Central memory CD4-positive, alpha-beta T cell (primary cell): ENCODE measurements around the gene PIEZO1.

Experiments
- DNase-seq: peaks from one replicate; pipeline ENCODE4 v3.0.0; 2022

PIEZO1 gene

DNA sequence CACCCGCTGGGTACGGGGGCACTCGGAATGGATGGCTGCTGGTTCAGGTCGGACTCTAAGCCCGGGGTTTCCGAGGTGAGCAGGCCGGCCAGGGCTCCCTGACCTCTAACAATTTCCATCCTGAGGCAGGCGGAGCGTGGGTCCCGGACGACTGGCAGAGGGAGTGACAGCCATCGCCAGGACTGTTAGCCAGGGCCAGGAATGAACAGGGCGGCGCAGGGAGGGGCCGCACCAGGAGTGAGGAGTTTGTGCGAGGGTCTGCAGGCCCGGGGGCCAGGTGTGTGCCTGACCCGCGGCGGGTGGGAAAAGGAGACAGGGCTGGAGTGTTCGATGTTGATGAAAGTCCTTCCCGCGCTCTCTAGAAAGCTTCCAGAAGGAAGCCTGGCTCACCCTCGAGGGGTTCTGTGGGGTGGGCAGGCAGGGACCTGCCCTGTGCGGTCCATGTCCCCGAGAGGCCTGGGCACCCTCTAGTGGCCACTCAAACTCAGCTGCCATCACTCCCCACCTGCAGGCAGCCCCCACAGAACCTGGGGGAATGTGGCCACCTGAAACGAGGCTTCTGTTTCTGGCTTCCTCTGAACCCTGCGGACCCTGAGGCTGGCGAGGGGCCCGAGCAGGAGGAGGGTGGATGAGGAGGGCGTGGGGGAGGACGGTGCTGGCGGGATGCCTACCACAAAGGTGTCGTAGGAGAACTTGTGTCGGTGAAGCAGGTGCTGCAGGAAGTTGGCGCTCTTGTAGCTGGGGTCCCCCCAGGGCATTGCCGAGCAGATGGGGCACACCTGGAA is 87.0 kb downstream of the PIEZO1 start:
- no peak for DNase-seq

DNA sequence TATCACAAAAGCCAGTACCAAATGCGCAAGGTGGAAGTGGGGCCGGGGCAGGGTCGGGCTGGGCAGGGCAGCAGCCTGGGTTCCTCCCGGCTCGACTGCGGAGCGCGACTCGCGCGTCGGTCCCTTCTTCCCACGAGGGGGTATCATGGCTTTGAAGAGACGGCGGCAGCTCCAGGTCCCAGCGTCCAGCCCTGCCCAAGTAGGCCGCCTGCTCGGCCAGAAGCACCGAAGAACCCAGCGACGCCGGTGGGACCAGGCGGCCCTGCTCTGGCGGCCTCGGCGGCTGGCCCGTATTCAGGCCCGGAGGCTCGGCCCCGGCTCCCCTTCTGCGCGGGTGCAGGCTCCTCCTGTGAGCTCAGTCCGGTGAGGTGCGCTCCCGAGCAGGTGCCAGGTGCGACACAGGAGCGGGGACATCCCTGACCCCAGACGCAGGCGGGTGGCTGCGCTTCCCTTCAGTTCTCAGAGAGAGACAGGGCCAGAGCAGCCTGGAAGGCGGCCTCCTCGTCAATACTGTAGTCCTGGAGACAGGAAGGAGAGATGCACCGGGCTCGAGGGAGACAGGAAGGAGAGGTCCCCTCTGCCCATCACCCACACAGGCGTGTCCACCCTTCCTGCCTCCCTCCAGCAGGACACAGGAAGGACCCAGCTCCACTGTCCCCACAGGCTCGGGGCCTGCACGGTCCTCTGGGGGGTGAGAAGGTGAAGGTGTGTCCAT is 87.7 kb downstream of the PIEZO1 start:
- DNase-seq: no peak

DNA sequence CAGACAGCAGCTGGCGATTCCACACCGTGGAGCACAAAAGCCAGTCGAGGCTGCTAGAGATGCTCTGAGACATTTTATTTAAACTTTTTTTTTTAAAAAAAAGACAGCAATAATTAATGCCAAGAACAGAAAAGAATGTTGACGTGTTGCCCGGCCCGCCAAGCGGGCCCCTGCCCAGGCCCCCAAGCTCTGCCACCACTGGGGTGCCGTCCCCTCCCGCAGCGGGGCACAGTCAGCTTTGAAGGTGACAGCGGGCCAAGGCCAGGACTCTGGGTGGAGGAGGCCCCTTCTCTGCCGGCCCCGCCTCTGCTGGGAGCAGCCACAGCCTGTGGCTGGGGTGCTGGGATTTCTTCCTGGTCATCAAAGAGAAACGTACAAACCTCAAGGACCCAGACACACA is 88.6 kb downstream of the PIEZO1 start:
- no peak for DNase-seq

DNA sequence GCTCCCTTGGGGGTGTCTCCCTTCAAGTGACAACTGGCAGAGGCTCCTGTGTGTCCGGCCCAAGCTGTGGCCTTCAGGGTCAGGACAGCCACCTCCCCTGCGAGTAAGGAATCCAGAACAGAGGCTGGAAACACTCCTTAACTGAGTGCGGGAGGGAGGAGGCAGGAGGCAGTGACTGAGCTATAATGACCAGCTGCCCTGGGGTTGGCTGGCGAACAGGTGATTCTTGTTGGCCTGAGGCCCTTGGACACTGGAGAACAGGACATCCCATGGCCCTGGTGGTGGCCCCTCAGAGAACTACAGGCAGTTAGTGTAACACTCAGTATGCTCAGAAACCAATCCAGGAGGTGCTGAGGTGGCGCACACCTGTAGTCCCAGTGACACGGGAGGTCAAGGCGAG is 89.3 kb downstream of the PIEZO1 start:
- DNase-seq: no peak

DNA sequence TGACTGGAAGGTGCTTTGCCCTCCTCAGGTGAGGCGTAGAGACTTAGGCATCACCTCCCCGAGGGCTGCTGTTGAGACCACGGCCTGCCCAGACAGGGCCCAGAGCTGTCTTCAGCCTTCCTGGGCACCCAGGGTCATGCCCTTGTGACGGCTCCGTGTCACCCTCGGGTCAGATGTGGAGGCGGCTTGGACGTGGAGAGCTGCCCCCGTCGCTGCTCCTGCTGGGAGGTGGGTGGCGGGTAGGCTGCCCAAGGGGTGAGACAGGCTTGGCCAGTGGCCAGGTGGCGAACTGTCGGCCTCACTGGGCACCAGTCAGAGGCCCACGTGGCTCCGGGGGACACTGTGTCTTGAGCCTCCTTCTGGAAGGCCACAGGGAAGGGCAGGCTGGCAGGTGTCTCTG is 89.8 kb downstream of the PIEZO1 start:
- no peak for DNase-seq

DNA sequence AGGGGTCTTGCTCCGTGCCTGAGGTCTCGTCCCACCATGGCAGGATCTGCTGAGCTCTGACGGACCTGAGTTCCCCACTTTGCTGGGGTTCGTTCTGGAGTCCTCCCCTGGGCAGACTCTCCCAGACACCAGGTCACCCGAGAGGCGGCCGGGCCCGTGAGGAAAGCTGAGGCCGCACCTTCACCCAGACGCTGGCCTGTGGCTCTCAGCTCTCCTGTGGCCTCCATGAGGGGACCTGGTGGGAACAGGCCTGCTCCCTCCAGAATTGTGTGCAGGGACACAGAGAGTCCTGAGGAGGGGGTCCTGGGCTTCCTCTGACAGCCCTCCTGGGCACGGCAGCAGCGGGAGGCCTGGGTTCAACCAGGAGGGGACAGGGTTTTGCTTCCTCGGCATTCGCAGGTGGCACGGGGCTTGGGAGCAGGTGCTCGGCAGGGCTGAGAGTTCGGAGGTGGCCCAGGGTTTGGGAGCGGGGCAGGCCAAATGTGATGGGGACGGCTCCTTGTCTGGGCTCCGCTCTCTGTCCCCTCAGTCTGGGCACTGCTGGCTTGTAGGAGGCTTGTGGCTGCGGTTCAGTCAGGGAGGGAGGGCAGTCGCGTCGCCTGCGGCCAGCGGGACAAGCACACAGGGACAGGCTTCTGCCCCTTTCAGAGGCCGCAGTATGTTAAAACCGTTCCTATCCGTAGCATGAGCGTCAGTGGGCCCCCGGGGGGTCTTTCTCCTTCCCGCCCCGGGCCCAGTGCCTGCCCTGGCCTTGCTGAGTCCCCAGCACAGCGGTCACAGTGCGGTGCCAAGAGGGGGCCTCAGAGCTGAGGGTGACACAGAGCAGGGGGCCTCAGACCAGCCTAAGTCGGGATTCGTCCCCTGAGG is 90.6 kb downstream of the PIEZO1 start:
- no peak for DNase-seq

DNA sequence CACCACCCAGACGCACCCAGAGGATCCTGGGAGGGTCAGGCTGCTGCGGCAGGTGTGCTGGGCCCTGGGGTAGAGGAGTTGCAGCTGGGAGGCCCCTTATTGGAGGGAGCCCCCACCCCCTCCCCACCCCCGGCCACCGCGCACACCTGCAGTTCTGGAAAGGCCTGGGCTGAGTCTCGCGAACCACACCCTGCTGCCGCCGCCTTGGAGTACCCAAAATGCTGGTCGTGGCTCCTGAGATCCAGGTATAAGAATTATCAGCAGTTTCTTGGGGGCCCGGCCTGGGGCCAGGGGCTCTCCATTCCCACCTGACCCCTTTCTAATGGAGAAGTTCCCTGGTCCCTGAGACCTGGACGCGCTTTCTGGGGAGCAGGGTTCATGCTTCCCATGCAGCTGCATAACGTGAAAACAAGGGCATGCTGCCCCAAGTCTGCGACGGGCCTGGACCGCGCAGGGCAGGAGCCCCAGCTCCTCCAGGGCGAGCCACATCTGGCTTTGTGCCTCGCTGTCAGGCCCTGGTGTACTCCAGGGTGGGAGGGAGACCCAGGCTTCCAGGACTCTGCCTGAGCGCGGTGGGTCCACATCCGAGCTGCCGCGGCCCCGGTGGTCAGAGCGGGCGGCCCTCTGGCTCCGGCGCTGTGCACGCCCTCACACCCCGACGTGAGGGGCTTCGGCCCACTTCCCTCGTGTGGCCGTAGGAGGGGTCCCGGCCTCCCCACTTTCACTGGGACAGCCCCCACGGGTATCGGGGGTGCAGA is 91.4 kb downstream of the PIEZO1 start:
- DNase-seq: no peak

DNA sequence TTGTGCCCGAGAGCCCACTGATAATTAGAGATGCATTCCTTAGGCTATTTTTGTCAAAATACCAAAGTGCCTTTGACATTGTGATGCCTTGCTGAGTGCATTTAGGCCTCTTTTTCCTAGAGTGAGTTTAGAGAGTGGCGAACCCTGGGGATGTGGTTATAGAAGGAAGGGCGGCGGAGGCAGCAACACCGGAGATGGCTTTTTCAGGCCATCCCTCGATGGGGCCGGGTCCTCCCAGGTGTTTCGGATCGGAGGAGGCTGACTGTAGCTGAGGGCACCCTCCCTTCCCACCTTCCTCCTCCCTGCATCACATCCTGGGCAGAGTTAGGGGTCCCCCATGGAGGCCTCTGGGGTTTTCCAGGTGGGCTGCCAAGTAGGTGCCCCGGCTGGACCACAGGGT is 92.2 kb downstream of the PIEZO1 start:
- no peak for DNase-seq

DNA sequence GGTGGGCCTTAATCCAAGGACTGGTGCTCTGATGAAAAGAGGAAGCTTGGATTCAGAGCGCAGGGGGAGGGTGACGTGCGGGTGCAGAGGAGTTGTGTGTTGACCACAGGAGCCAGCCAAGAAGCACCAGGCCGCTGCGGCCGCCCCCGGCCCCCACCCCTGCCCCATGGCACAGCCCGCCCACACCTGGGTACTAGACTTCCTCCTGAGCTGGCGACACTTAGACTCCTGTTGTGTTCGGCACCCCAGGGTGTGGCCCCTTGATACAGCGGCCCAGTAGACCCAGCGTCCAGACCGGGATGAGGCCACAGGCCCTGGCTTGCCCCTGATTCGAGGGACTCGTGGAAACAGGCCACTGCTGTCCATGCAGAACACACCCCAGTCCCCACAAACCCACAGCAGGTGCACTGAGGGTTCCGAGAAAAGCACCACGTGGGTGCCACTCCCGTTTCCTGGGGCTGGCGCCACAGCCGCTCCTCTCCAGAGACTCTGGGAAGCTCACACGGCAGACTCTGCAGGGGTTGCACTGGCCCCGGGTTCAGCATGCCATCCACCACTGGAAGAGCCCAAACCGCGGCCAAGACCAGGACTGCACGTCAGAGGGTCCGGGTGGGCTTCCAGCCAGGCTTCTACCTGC is 93.0 kb downstream of the PIEZO1 start:
- DNase-seq: no peak

DNA sequence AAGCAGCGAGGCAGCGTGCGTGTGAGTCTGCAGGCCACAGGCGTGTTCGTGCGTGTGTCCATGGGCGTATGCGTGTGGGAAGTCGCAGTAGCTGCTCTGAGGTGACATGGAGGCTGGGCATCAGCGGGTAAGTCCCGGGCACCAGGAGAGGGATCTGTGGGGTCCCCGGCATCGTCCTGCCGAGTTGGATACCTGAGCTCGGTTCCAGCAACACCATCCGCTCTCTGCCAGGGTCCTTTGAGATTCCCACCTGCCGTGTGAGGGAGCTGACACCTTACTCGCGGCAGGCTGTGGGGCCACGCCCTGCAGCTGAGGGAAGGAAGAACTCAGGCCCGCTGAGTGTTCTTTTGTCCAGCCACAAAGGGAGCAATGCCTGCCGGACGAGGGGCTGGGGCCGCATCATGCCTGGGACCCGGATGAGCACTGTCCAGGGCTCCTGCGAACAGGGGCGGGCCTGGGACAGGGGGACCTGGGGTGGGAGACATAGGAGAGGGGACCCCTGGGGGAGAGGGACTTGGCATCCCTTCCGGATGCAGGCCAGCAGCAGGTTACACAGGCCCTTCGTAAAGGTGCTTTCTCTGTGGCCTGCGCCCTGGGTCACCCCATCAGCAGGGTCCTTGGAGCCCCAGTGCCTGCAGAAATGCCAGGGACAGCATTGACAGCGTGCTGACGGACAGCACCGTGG is 93.7 kb downstream of the PIEZO1 start:
- no peak for DNase-seq

DNA sequence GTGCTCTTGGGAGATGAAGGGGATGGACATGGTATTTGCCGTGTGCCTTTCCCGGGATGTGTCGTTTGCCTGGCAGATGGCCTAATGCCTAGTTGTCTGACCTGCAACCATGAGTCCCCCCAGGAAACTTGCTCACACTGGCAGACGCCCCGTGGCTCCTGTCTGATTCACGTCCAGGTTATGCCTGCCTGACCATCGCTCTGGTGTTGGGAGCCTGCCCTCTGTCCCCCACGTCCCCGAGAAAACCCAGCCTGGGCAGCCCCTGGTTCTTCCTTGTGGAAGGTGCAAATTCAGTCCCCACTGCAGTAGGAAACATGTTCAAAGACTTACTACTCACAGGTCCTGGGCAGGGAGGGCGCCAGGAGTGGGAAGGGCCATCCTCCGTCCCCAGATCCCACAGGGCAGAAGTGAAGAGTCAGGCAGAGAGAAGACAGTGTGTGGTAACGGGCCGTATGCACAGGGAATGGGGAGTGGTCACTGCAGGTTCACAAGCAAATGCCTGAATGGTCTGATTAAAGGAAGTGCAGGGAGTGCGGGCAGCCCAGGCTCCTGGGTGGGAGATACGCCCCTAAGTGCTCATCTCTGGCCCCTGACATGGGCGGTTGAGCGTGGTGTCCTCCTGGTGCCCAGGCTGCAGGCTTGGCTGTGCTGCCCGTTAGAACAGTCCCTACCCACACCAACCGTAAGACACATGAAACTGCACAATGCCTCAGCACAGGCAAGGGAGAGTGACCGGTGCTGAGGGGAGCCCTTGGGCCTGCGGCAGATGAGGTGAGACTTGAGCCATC is 94.5 kb downstream of the PIEZO1 start:
- no peak for DNase-seq

DNA sequence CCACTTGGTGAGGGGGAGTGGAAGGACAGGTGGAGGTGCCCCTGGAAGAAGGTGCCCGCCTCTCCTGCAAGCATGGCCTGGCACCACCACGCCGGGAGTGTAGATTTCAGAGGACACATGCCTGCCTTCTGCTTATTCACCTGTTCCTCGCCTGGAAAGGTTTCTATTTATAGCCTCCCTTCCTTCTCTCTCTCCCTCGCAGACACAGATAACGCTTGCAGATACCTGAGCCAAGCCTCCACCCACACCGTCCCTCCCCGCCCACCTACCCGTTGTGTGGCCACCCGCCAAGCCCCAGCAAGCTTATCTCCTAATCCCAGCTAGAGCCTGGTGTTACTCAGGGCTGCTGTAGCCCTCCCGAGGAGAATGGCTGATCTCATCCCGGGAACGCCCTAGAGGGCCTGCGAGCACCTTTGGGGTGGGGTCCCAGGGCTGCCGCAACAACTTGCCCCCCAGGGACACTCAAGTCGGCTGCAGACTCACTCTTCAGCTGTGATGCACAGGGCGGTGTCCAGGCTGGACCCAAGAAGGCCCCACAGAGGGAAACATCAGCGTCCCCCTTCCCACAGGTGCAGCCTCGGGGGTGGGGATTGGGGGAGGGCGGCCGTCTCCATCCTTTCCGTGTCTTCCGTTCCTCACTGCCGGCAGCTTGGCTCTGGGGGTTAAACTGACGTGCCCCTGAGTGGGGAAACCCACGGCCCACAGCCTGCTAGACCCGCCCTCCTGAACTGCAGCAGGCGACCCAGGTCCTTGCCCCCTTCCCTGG is 96.8 kb downstream of the PIEZO1 start:
- no peak for DNase-seq

DNA sequence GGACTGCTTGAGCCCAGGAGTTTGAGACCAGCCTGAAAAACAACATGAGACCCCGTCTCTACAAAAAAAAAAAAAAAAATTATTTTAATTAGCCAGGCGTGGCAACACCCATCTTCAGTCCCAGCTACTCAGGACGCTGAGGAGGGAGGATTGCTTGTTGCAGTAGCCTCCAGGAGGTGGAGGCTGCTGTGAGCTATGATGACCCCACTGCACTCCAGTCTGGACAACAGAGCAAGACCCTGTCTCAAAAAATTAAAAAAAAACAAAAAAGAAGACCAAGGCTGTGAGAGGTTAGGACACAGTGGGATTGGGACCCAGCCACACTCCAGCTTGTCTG is 97.4 kb downstream of the PIEZO1 start:
- no peak for DNase-seq

DNA sequence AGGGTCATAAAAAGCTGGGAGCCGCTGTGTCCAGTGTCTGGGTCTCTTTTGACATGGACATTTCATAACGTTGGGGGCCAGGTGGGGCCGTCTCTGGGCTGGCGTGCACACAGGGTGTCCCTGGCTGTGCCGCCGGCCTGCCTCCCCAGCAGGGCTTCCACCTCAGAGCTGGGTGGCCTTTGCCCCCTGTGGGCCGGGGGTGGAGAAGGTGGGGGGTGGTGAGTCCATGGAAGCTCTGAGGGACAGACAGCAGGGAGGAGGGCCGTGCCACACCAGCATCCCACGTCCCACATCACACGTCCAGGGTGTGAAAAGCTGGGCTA is 97.8 kb downstream of the PIEZO1 start:
- DNase-seq: no peak

DNA sequence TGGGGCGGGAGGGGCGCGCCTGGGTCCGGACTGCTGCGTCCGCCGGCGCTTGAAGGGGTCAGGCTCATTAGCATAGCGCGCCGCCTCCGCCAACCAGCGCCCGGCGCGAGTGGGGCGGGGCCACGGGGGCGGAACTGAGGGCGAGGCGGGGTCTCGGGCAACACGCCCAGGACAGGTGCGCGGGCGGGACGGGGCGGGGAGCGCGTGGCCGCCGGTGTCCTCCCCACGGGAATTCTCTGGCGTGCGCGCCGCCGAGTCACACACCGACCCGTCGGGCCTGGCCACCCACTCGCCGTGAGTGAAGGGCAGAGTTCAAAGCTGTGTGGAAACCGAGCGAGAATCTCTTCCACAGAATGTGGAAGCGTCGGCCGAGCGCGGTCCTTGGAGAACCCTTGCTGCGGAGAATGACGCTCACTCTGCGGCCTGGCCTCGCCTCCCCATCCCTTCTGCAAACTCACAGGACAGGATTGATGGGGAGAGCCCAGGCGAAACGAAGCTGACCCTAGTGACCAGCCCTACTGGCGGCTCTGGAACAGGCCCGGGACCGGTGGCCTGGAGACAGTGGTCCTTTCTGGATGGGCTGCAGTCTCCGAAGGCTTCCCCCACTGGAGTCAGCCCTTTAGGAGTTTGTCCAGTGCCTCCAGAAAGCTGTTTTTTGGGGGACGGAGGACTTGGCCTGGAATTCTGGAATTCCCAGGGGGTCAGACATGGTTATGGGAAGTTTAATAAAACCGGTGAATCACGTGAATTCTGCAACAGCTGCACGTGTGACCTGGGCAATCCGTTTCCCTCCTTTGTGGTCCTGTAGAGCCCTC is 98.4 kb downstream of the PIEZO1 start, which contains the start of gene SNAI3:
TSS of gene SNAI3 (minus strand) at position 69 of the 815 bp plus-strand sequence. CDS start 101 bp downstream, outside the sequence.
- peak; percentile 78 for DNase-seq

DNA sequence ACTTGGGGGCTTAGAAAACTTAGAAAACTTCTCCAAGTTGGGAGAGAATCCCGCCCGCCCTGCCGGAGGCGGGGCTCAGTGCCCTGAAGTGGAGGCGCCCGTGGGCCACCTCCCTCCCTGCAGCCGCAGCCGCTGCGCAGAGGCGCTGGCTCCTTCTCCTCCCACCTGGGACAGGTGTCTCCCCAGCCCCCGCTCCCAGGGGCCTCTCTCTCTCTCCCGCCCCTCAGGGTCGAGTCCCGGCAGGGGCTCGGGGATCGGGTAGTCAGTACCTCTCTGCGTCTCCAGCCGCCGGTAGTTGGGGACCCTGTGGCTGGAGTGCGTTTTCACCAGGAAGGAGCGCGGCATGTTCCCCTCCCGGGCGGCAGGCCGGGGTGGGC is 99.0 kb downstream of the PIEZO1 start:
- peak; percentile 53 for DNase-seq

DNA sequence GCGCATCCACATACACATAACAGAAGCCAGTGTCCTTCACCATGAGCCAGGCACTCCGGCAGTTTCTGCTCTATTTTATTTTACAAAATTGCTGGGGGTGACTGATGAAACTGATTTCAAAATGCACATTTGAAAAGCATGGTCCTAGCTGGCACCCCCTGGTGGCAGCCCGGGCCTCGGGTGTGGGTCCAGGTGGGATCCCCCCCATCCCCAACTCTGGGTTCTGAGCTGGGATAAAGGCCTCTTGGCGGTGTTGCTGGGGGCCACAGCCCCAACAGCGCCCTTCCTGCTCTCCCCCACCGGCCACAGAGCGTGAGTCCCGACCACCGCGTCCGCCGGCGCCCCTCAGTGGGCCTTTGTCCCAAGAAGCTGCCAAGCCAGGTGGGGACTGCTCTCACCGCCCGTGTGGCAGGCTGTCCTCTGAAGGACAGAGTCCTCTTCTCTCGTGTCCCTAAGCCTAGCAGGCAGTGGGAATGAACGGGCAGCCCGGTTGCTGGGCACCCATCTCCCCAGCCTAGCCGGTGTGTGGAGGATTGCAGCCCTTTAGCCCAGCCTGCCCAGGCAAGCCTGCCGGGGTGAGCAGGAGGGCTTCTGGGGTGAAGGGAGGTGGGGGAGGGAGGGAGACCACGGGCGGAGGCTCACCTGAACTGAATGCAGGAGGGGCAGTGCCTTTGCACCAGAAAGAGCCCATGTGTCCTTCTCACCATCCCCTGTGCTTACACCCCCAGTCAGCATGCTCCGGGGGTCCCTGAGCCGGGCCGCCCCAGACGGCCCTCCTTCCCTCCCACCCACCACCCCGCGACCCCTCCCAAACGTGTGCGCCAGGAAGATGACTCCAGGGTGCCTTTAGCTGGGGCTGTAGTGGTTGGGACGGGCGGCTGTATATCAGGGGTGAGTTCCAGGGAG is 99.6 kb downstream of the PIEZO1 start:
- no peak for DNase-seq

DNA sequence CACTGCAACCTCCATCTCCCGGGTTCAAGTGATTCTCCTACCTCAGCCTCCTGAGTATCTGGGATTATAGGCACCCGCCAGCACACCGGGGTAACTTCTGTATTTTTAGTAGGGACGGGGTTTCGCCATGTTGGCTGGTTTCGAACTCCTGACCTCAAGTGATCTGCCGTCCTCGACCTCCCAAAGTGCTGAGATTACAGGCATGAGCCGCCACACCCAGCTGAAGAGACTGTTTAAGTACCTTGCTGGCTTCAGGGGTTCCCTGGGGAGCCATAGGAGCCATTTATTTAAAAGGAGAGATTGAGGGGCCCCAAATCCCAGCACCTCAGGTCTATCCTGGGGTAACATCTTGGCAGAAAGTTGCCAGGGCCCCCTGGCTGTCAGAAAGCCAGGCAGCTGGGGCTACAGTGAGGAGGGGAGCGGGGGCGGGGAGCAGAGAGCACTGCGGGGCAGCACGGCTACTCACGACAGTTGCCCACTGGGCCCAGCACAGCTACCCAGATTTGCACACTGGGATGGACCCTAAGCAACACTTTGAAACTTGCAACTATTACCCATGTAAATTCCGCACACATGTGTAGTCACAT is 100.4 kb downstream of the PIEZO1 start:
- DNase-seq: no peak
